Retinal pigment epithelial cell (primary cell): ENCODE results near the gene NAPA.

Experiments used
- DNase-seq: peaks from one replicate; pipeline ENCODE4 v3.0.0-alpha.2; 2010; ENCODE audit warnings: low read depth
- H3K4me3 ChIP-seq: 2 replicates; pipeline ENCODE4 v1.5.1; 2011; ENCODE audit warnings: mild to moderate bottlenecking, low read length, control low read depth, moderate library complexity
- TF ChIP-seq, protein P1 (sequence below): conservative IDR thresholded peaks from 2 replicates; pipeline ENCODE4 v1.5.1; 2011; ENCODE audit warnings: low read depth, low read length, control low read depth, inconsistent platforms

NAPA gene

DNA sequence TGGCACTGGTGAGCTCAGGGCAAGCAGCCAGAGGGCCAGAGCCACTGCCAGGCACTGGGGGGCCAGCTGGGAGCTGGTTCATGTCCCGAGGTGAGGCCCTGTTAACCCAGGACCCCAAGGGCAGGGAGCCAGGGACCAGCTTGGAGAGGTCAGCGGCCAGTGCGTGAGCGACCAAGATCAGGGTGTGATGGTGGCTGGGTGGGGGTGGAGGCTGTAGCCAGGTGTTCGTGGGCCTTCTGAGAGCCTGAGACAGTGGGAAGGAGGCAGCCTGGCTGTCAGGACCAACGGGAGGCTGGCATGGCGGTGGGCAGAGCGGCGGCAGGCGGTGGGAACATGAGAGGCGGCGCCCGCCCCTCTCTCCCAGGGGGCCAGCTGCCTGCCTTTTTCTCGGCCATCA is 22.7 kb downstream of the NAPA start:
- DNase-seq = no peak
- no peak overlapping the region for H3K4me3 ChIP-seq
- TF ChIP-seq, protein P1, sequence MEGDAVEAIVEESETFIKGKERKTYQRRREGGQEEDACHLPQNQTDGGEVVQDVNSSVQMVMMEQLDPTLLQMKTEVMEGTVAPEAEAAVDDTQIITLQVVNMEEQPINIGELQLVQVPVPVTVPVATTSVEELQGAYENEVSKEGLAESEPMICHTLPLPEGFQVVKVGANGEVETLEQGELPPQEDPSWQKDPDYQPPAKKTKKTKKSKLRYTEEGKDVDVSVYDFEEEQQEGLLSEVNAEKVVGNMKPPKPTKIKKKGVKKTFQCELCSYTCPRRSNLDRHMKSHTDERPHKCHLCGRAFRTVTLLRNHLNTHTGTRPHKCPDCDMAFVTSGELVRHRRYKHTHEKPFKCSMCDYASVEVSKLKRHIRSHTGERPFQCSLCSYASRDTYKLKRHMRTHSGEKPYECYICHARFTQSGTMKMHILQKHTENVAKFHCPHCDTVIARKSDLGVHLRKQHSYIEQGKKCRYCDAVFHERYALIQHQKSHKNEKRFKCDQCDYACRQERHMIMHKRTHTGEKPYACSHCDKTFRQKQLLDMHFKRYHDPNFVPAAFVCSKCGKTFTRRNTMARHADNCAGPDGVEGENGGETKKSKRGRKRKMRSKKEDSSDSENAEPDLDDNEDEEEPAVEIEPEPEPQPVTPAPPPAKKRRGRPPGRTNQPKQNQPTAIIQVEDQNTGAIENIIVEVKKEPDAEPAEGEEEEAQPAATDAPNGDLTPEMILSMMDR = no peak

DNA sequence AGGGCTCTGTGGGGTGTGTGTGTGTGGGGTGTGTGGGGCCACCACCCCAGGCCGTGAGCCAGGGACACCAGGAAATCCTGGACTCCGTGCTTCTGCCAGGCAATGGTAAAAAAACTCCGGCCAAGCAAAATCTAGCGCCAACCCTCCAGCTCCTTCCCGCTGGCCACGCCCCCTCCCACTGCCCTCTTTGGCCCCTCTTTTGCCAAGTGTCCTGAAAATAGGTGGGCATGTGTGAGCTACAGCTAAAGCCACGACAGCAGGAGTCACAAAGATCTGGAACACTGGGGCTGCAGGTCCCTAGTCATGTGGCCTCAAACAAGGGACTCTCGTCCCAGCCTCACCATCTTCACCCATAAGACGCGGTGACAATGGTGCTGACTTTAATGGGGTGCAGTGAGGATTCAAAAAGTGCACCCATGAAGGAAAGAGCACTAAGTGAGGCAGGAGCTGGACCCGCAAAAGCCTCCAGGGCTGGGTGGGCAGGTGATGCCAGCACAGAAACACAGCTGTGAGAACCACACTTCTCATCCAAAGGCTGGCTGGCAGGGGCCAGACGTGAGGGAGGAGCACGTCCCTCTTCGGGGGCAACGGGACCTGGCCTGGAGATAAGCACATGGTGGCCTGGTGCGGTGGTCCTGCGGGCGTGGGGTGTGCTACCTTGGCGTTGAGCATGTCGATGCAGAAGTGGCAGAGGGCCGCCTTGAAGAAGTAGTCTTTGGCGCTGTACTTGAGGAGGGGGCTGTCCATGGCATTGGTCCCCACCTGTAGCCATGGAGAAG is 23.3 kb downstream of the NAPA start:
- no peak for DNase-seq
- TF ChIP-seq, protein P1 = no peak
- H3K4me3 ChIP-seq = no peak overlapping the region

DNA sequence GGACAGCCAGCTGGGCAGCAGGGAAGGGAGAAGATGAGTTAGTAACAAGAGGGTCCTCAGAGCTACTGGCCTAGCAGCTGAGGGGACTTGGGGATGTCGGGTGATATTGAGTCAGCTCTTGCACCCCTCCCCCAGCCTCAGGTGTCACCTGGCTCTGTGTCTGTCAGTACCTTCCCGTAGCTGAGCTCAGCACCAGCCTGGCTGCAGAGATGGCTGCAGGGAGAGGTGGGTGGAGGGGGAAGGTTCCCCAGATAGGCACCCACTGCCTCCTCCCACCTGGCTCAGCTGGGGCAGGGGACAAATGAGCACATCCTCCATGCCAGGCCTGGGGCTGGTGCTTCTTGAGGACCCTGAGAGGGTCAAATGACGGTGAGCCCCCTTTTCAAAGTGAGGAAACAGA is 24.0 kb downstream of the NAPA start:
- H3K4me3 ChIP-seq = no peak overlapping the region
- no peak for DNase-seq
- TF ChIP-seq, protein P1 = no peak

DNA sequence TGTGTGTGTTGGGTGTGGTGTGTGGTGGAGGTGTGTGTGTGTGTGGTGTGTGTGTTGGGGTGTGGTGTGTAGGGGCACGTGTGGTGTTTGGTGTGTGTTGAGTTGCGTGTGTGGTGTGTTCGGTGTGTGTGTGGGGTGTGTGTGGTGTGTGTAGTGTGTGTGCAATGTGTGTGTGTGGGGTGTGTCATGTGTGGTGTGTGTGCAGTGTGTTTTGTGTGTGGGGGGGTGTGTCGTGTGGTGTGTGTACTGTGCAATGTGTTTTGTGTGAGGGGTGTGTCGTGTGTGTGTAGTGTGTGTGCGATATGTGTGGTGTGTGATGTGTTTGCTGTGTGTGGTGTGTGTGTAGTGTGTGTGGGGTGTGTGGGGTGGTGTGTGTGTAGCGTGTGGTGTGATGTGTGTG is 24.8 kb downstream of the NAPA start:
- no peak for DNase-seq
- TF ChIP-seq, protein P1 = no peak
- H3K4me3 ChIP-seq = no peak overlapping the region

DNA sequence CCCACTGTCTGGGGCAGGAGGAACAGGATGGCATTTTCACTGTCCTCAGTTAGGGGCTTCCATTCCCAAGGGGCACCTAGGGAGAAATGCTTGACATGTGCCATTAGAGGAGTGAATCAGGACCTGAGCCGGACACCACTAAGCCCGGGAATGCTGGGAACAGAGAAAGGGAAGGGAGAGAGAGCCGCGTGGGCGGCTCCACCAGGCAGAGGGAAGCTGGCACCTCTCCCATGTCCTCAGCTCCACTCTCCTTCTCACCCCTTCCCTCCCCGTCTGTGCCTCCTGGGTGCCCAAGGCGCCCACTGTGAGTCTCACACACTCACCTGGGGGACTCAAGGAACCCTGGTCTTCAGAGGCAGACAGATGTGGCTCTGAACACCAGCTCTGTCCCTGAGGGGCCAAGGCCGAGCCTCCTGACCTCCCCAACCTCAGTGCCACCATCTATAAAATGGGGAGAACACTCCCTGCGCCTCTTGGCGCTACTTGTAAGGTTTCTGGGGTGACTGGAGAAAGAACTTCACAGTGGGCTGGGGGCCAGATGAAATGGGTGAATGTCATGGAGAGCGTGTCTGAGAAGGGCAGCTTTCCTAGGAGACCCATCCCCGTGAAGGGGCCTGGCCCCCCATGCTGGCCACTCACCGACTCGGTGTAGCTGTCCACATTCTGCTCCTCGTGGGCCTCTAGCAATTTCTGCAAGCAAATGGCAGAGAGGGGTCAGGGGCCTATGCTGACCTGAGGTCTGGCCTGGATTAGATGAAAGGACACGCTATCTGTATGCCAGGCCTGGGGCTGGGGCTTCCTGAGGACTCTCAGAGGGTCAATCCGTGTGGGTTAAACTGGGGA is 25.6 kb downstream of the NAPA start:
- TF ChIP-seq, protein P1 = no peak

DNA sequence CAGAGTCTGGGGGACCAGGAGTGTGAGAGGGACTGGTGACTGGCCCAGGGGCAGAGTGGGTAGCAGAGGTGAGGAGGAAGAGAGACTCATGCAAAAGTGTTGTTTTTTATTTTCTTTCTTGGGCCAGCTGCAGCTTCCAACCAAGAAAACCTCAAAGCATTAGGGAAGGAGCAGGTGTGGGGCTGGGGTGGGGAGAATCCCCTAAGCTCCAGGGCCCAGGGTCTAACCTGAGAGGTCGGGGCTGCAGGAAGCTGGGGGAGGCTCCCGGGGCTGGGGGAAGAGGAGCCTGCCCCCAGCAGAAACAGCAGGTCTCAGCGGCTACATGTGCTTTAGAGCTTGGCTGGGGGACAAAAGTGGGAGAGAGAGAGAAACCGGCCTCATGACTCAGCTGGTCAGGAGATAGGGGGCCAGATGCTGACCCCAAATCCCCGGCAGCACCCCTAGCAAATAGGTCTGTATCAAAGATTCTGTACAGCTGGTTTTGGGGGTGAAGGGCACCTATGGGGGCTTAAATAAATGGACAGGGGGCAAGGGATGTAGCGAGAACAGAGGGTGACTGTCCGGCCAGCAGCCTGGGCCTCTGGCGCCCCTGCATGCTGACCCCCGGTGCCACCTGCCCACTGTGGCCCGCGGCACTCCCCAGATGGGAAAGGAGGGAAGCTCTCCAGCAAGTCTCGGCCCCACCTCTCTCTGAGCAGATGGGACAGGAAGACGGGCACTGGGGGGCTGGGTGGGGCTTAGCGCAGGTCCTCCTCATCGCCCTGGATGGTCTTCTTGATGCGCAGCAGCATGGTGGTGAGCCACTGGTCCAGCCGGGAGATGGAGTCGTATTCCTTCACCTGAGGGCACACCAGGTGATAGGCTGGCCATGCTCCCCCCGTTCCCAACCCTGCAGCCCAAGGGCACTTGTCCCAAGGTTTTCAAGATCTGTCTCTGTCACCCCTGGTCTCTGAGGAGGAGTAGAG is 27.0 kb downstream of the NAPA start:
- TF ChIP-seq, protein P1 = no peak
- DNase-seq = no peak
- H3K4me3 ChIP-seq = no peak overlapping the region

More for the DNA sequence above, 25.6 kb downstream of the NAPA start:
- DNase-seq = no peak
- no peak overlapping the region for H3K4me3 ChIP-seq
